Stimulated activated naive CD8-positive, alpha-beta T cell treated with anti-CD3 and anti-CD28 coated beads, Interleukin-15, amount 100 ng/mL, for 72 hours (primary cell): ENCODE measurements around the gene ALDOA.
A peak's percentile ranks its signal among the peaks of the same experiment; 100 is the strongest.
"Not testable (repeated sequence)": the region's sequence is repeated elsewhere in the genome, so short reads cannot be mapped to it uniquely, and the experiment has no call there.

Experiments
- ATAC-seq: fragments of 150-1000 bp; cut with Tn5 transposase; 2 replicates; pipeline ENCODE4 v1.10.0; 2021; ENCODE audit warnings: mild to moderate bottlenecking, moderate library complexity
- DNase-seq, 2 donors: peaks; one replicate each; pipeline ENCODE4 v3.0.0; 2021 to 2022
- H3K27ac Mint-ChIP-seq, 2 donors: one replicate each; pipeline ENCODE4 v1.8.0; 2022; ENCODE audit warnings: mild to moderate bottlenecking in 2 of 2, mixed read lengths in 2 of 2, moderate library complexity in 2 of 2
- H3K27me3 Mint-ChIP-seq: one replicate; pipeline ENCODE4 v1.8.0; 2022; ENCODE audit warnings: mixed read lengths
- H3K4me1 Mint-ChIP-seq: one replicate; pipeline ENCODE4 v1.8.0; 2022; ENCODE audit warnings: mild to moderate bottlenecking, mixed read lengths
- H3K4me3 Mint-ChIP-seq, 2 donors: one replicate each; pipeline ENCODE4 v1.8.0; 2022; ENCODE audit warnings: mild to moderate bottlenecking in 2 of 2, mixed read lengths in 2 of 2, moderate library complexity in 1 of 2
- H3K9me3 Mint-ChIP-seq, 2 donors: one replicate each; pipeline ENCODE4 v1.8.0; 2022; ENCODE audit warnings: mixed read lengths in 2 of 2

Gene ALDOA

GRCh38 chr16:30030841-30031413, 34.6 kb upstream of the ALDOA start, which contains the start of gene TLCD3B:
TLCD3B (minus strand) TSS chr16:30031271; CDS start chr16:30030527, 744 bp downstream.
- DNase-seq (no peak), ATAC-seq (peak; percentile 40)
- H3K4me1 Mint-ChIP-seq = peaks cover 31% of the 10 kb centered on the region
- H3K4me3 Mint-ChIP-seq = peak within 1 kb of the TSS; percentile 32 to 69
- H3K27ac Mint-ChIP-seq = no peak within 1 kb of the TSS
- H3K27me3 Mint-ChIP-seq = peaks cover 93% of the 10 kb centered on the region
- no peaks in the 10 kb centered on the region for H3K9me3 Mint-ChIP-seq

GRCh38 chr16:30031477-30031918, 34.1 kb upstream of the ALDOA start:
- DNase-seq = no peak
- Mint-ChIP-seq H3K27me3 (peaks cover 91% of the 10 kb centered on the region), H3K9me3 (no peaks in the 10 kb centered on the region), H3K4me3 (no peak overlapping the region), H3K4me1 (peaks cover 31% of the 10 kb centered on the region), H3K27ac (no peak overlapping the region)
- ATAC-seq = no peak

GRCh38 chr16:30032083-30032819, 33.3 kb upstream of the ALDOA start:
- ATAC-seq (peak; percentile 67), DNase-seq (peak; percentile 68 to 71)
- no peak overlapping the region for H3K27ac Mint-ChIP-seq
- peaks cover 83% of the 10 kb centered on the region for H3K27me3 Mint-ChIP-seq
- H3K9me3 Mint-ChIP-seq = no peaks in the 10 kb centered on the region
- H3K4me3 Mint-ChIP-seq = peak overlapping the region in 1 of 2 donors; percentile 50
- peaks cover 31% of the 10 kb centered on the region for H3K4me1 Mint-ChIP-seq

GRCh38 chr16:30033270-30033669, 32.3 kb upstream of the ALDOA start:
- no peak for ATAC-seq
- H3K4me1 Mint-ChIP-seq = peaks cover 31% of the 10 kb centered on the region
- no peak for DNase-seq
- H3K27ac Mint-ChIP-seq = no peak overlapping the region
- no peaks in the 10 kb centered on the region for H3K9me3 Mint-ChIP-seq
- peaks cover 73% of the 10 kb centered on the region for H3K27me3 Mint-ChIP-seq
- no peak overlapping the region for H3K4me3 Mint-ChIP-seq

GRCh38 chr16:30040221-30040620, 25.3 kb upstream of the ALDOA start:
- no peak overlapping the region for H3K27ac Mint-ChIP-seq
- peaks cover 8% of the 10 kb centered on the region for H3K27me3 Mint-ChIP-seq
- no peaks in the 10 kb centered on the region for H3K9me3 Mint-ChIP-seq
- H3K4me1 Mint-ChIP-seq = peaks cover 5% of the 10 kb centered on the region
- no peak overlapping the region for H3K4me3 Mint-ChIP-seq
- ATAC-seq (no peak), DNase-seq (no peak)

GRCh38 chr16:30040690-30041089, 24.9 kb upstream of the ALDOA start:
- H3K4me1 Mint-ChIP-seq = not testable (repeated sequence)

GRCh38 chr16:30041841-30042240, 23.7 kb upstream of the ALDOA start:
- H3K27me3 Mint-ChIP-seq = no peaks in the 10 kb centered on the region
- no peak overlapping the region for H3K4me3 Mint-ChIP-seq
- no peaks in the 10 kb centered on the region for H3K4me1 Mint-ChIP-seq
- H3K9me3 Mint-ChIP-seq = no peaks in the 10 kb centered on the region
- no peak overlapping the region for H3K27ac Mint-ChIP-seq
- ATAC-seq (no peak), DNase-seq (no peak)

More at GRCh38 chr16:30040690-30041089, 24.9 kb upstream of the ALDOA start:
- ATAC-seq, H3K27ac Mint-ChIP-seq, H3K4me3 Mint-ChIP-seq, H3K9me3 Mint-ChIP-seq, H3K27me3 Mint-ChIP-seq, DNase-seq: not testable (repeated sequence)

GRCh38 chr16:30046178-30046577, 19.4 kb upstream of the ALDOA start:
- no peaks in the 10 kb centered on the region for H3K9me3 Mint-ChIP-seq
- ATAC-seq (peak; percentile 28), DNase-seq (no peak)
- H3K27me3 Mint-ChIP-seq = no peaks in the 10 kb centered on the region
- H3K4me1 Mint-ChIP-seq = peaks cover 6% of the 10 kb centered on the region
- no peak overlapping the region for H3K4me3 Mint-ChIP-seq
- H3K27ac Mint-ChIP-seq = no peak overlapping the region

- no peak overlapping the region for H3K27ac Mint-ChIP-seq
- H3K4me1 Mint-ChIP-seq = peaks cover 9% of the 10 kb centered on the region
- H3K4me3 Mint-ChIP-seq = no peak overlapping the region
- no peaks in the 10 kb centered on the region for H3K9me3 Mint-ChIP-seq
- no peak for ATAC-seq
- H3K27me3 Mint-ChIP-seq = no peaks in the 10 kb centered on the region
- no peak for DNase-seq
Observed at GRCh38 chr16:30046588-30046987, 19.0 kb upstream of the ALDOA start.

GRCh38 chr16:30049871-30050270, 15.7 kb upstream of the ALDOA start:
- peaks cover 36% of the 10 kb centered on the region for H3K4me1 Mint-ChIP-seq
- H3K4me3 Mint-ChIP-seq = no peak overlapping the region
- ATAC-seq = no peak
- no peaks in the 10 kb centered on the region for H3K9me3 Mint-ChIP-seq
- no peak for DNase-seq
- peaks cover 15% of the 10 kb centered on the region for H3K27me3 Mint-ChIP-seq
- no peak overlapping the region for H3K27ac Mint-ChIP-seq

- Mint-ChIP-seq H3K9me3 (no peaks in the 10 kb centered on the region), H3K4me1 (peaks cover 42% of the 10 kb centered on the region), H3K27me3 (peaks cover 16% of the 10 kb centered on the region), H3K27ac (peak overlapping the region; percentile 35 to 95), H3K4me3 (peak overlapping the region; percentile 88 to 92)
- ATAC-seq (no peak), DNase-seq (no peak)
Observed at GRCh38 chr16:30051518-30051917, 14.0 kb upstream of the ALDOA start.

GRCh38 chr16:30052671-30053372, 12.7 kb upstream of the ALDOA start:
- DNase-seq (peak; percentile 87 to 94), ATAC-seq (peak; percentile 89)
- peaks cover 16% of the 10 kb centered on the region for H3K27me3 Mint-ChIP-seq
- H3K27ac Mint-ChIP-seq = peak overlapping the region; percentile 72 to 95
- peaks cover 42% of the 10 kb centered on the region for H3K4me1 Mint-ChIP-seq
- H3K4me3 Mint-ChIP-seq = peak overlapping the region; percentile 88 to 92
- H3K9me3 Mint-ChIP-seq = no peaks in the 10 kb centered on the region

GRCh38 chr16:30053376-30054015, 12.1 kb upstream of the ALDOA start:
- peaks cover 42% of the 10 kb centered on the region for H3K4me1 Mint-ChIP-seq

GRCh38 chr16:30054451-30054850, 11.1 kb upstream of the ALDOA start:
- Mint-ChIP-seq H3K4me3 (peak overlapping the region in 1 of 2 donors; percentile 33), H3K4me1 (peaks cover 42% of the 10 kb centered on the region), H3K27me3 (peaks cover 16% of the 10 kb centered on the region), H3K27ac (no peak overlapping the region), H3K9me3 (no peaks in the 10 kb centered on the region)
- ATAC-seq (no peak), DNase-seq (no peak)

More at GRCh38 chr16:30053376-30054015, 12.1 kb upstream of the ALDOA start:
- ATAC-seq (peak; percentile 56), DNase-seq (no peak)
- Mint-ChIP-seq H3K27me3 (peaks cover 16% of the 10 kb centered on the region), H3K27ac (no peak overlapping the region), H3K4me3 (peak overlapping the region; percentile 88 to 92), H3K9me3 (no peaks in the 10 kb centered on the region)

GRCh38 chr16:30054959-30055553, 10.5 kb upstream of the ALDOA start:
- Mint-ChIP-seq H3K9me3 (no peaks in the 10 kb centered on the region), H3K27ac (no peak overlapping the region), H3K4me3 (peak overlapping the region in 1 of 2 donors; percentile 24), H3K27me3 (peaks cover 16% of the 10 kb centered on the region), H3K4me1 (peaks cover 42% of the 10 kb centered on the region)
- peak; percentile 80 for ATAC-seq
- peak; percentile 54 to 62 for DNase-seq
